Measurements from ENCODE around the gene PDE7B.

The PDE7B gene

GRCh38 chr6:136158387-136158821, 306.9 kb downstream of the PDE7B start:
- Histone ChIP-seq H3K27me3 (ENCODE audit: insufficient read depth, low read length, poor library complexity, severe bottlenecking) (no peaks in the 10 kb centered on the region), H4K20me1 (ENCODE audit: insufficient read depth, low read length, poor library complexity, severe bottlenecking) (no peaks in the 10 kb centered on the region), H2AFZ (ENCODE audit: low read length) (no peak overlapping the region), H3F3A (ENCODE audit: low read depth) (no peaks in the 10 kb centered on the region), H3K9me2 (replicated peaks; ENCODE audit: low read depth, low read length) (no peaks in the 10 kb centered on the region), H3K4me2 (ENCODE audit: low read depth, low read length, poor library complexity, severe bottlenecking) (no peak overlapping the region), H3K4me1 (ENCODE audit: insufficient read depth, low read length, poor library complexity, severe bottlenecking) (no peaks in the 10 kb centered on the region), H3K9ac (ENCODE audit: low read depth, low read length, poor library complexity, severe bottlenecking) (no peak overlapping the region), H3K79me2 (ENCODE audit: insufficient read depth, low read length) (no peaks in the 10 kb centered on the region), H3K36me3 (ENCODE audit: insufficient read depth, low read length) (no peaks in the 10 kb centered on the region), H3K9me3 (ENCODE audit: insufficient read depth, low read depth, low read length) (no peaks in the 10 kb centered on the region), H3K4me3 (ENCODE audit: low read length, poor library complexity, severe bottlenecking) (no peak overlapping the region)
- no peak for TF ChIP-seq CTCF (conservative IDR thresholded peaks at IDR 0.05; ENCODE audit: low read length)

GRCh38 chr6:136158971-136159370, 307.5 kb downstream of the PDE7B start:
- H3K4me2 ChIP-seq (ENCODE audit: low read depth, low read length, poor library complexity, severe bottlenecking), result no peak overlapping the region
- no peaks in the 10 kb centered on the region for H3K9me3 ChIP-seq (ENCODE audit: insufficient read depth, low read depth, low read length)
- H4K20me1 ChIP-seq (ENCODE audit: insufficient read depth, low read length, poor library complexity, severe bottlenecking), result no peaks in the 10 kb centered on the region
- no peak overlapping the region for H3K9ac ChIP-seq (ENCODE audit: low read depth, low read length, poor library complexity, severe bottlenecking)
- no peaks in the 10 kb centered on the region for H3F3A ChIP-seq (ENCODE audit: low read depth)
- no peaks in the 10 kb centered on the region for H3K27me3 ChIP-seq (ENCODE audit: insufficient read depth, low read length, poor library complexity, severe bottlenecking)
- H3K4me3 ChIP-seq (ENCODE audit: low read length, poor library complexity, severe bottlenecking), result no peak overlapping the region
- no peaks in the 10 kb centered on the region for H3K36me3 ChIP-seq (ENCODE audit: insufficient read depth, low read length)
- H3K4me1 ChIP-seq (ENCODE audit: insufficient read depth, low read length, poor library complexity, severe bottlenecking), result no peaks in the 10 kb centered on the region
- H3K79me2 ChIP-seq (ENCODE audit: insufficient read depth, low read length), result no peaks in the 10 kb centered on the region
- H3K9me2 ChIP-seq (replicated peaks; ENCODE audit: low read depth, low read length), result no peaks in the 10 kb centered on the region
- no peak overlapping the region for H2AFZ ChIP-seq (ENCODE audit: low read length)
- TF ChIP-seq EZH2phosphoT487 (IDR thresholded peaks at IDR 0.05; ENCODE audit: borderline replicate concordance) (no peak), CTCF (conservative IDR thresholded peaks at IDR 0.05; ENCODE audit: low read length) (no peak)

GRCh38 chr6:136160250-136160649, 308.7 kb downstream of the PDE7B start:
- H3K4me1 ChIP-seq (ENCODE audit: insufficient read depth, low read length, poor library complexity, severe bottlenecking), result no peaks in the 10 kb centered on the region

More at GRCh38 chr6:136160250-136160649, 308.7 kb downstream of the PDE7B start:
- no peaks in the 10 kb centered on the region for H3F3A ChIP-seq (ENCODE audit: low read depth)
- H3K79me2 ChIP-seq (ENCODE audit: insufficient read depth, low read length), result no peaks in the 10 kb centered on the region
- H2AFZ ChIP-seq (ENCODE audit: low read length), result no peak overlapping the region
- no peaks in the 10 kb centered on the region for H3K27me3 ChIP-seq (ENCODE audit: insufficient read depth, low read length, poor library complexity, severe bottlenecking)
- H4K20me1 ChIP-seq (ENCODE audit: insufficient read depth, low read length, poor library complexity, severe bottlenecking), result no peaks in the 10 kb centered on the region
- H3K9me3 ChIP-seq (ENCODE audit: insufficient read depth, low read depth, low read length), result no peaks in the 10 kb centered on the region
- no peak overlapping the region for H3K4me3 ChIP-seq (ENCODE audit: low read length, poor library complexity, severe bottlenecking)
- no peak for TF ChIP-seq EZH2phosphoT487 (IDR thresholded peaks at IDR 0.05; ENCODE audit: borderline replicate concordance)
- TF ChIP-seq CTCF (conservative IDR thresholded peaks at IDR 0.05; ENCODE audit: low read length), result no peak
- no peak overlapping the region for H3K9ac ChIP-seq (ENCODE audit: low read depth, low read length, poor library complexity, severe bottlenecking)
- H3K9me2 ChIP-seq (replicated peaks; ENCODE audit: low read depth, low read length), result no peaks in the 10 kb centered on the region
- no peaks in the 10 kb centered on the region for H3K36me3 ChIP-seq (ENCODE audit: insufficient read depth, low read length)
- H3K4me2 ChIP-seq (ENCODE audit: low read depth, low read length, poor library complexity, severe bottlenecking), result no peak overlapping the region
